Stimulated activated naive CD8-positive, alpha-beta T cell treated with anti-CD3 and anti-CD28 coated beads, Interleukin-15, amount 100 ng/mL, for 72 hours (primary cell): Measurements from ENCODE around the gene VKORC1.

Source experiments
- ATAC-seq: fragments of 150-1000 bp; cut with Tn5 transposase; 2 replicates; pipeline ENCODE4 v1.10.0; 2021; ENCODE audit warnings: mild to moderate bottlenecking, moderate library complexity
- DNase-seq, 2 donors: peaks; one replicate each; pipeline ENCODE4 v3.0.0; 2021 to 2022
- H3K27ac Mint-ChIP-seq, 2 donors: one replicate each; pipeline ENCODE4 v1.8.0; 2022; ENCODE audit warnings: mild to moderate bottlenecking in 2 of 2, mixed read lengths in 2 of 2, moderate library complexity in 2 of 2
- H3K27me3 Mint-ChIP-seq: one replicate; pipeline ENCODE4 v1.8.0; 2022; ENCODE audit warnings: mixed read lengths
- H3K4me1 Mint-ChIP-seq: one replicate; pipeline ENCODE4 v1.8.0; 2022; ENCODE audit warnings: mild to moderate bottlenecking, mixed read lengths
- H3K4me3 Mint-ChIP-seq, 2 donors: one replicate each; pipeline ENCODE4 v1.8.0; 2022; ENCODE audit warnings: mild to moderate bottlenecking in 2 of 2, mixed read lengths in 2 of 2, moderate library complexity in 1 of 2
- H3K9me3 Mint-ChIP-seq, 2 donors: one replicate each; pipeline ENCODE4 v1.8.0; 2022; ENCODE audit warnings: mixed read lengths in 2 of 2

Gene VKORC1

GRCh38 chr16:31133046-31133501 lies 38.5 kb upstream of the VKORC1 start:
- H3K9me3 Mint-ChIP-seq: no peaks in the 10 kb centered on the region
- H3K4me1 Mint-ChIP-seq: peaks cover 6% of the 10 kb centered on the region
- H3K27me3 Mint-ChIP-seq: no peaks in the 10 kb centered on the region
- no peak for ATAC-seq
- H3K27ac Mint-ChIP-seq: peak overlapping the region in 1 of 2 donors; percentile 36
- no peak overlapping the region for H3K4me3 Mint-ChIP-seq
- no peak for DNase-seq

GRCh38 chr16:31132303-31132979 lies 37.8 kb upstream of the VKORC1 start:
- no peak overlapping the region for H3K4me3 Mint-ChIP-seq
- no peaks in the 10 kb centered on the region for H3K9me3 Mint-ChIP-seq
- H3K27me3 Mint-ChIP-seq: no peaks in the 10 kb centered on the region
- DNase-seq (no peak), ATAC-seq (no peak)
- peak overlapping the region in 1 of 2 donors; percentile 78 for H3K27ac Mint-ChIP-seq
- peaks cover 6% of the 10 kb centered on the region for H3K4me1 Mint-ChIP-seq

- Mint-ChIP-seq H3K9me3 (no peaks in the 10 kb centered on the region), H3K27ac (peak overlapping the region in 1 of 2 donors; percentile 74), H3K4me1 (peaks cover 6% of the 10 kb centered on the region), H3K27me3 (no peaks in the 10 kb centered on the region), H3K4me3 (no peak overlapping the region)
- DNase-seq: no peak
- ATAC-seq: no peak
Measured at GRCh38 chr16:31131841-31132271, 37.3 kb upstream of the VKORC1 start.

- Mint-ChIP-seq H3K9me3 (no peaks in the 10 kb centered on the region), H3K27ac (no peak overlapping the region), H3K4me3 (no peak overlapping the region), H3K4me1 (peaks cover 6% of the 10 kb centered on the region), H3K27me3 (no peaks in the 10 kb centered on the region)
- no peak for ATAC-seq
- no peak for DNase-seq
Measured at GRCh38 chr16:31131416-31131815, 36.8 kb upstream of the VKORC1 start.

- no peaks in the 10 kb centered on the region for H3K27me3 Mint-ChIP-seq
- peak overlapping the region in 1 of 2 donors; percentile 59 for H3K27ac Mint-ChIP-seq
- no peak for DNase-seq
- ATAC-seq: no peak
- H3K4me3 Mint-ChIP-seq: no peak overlapping the region
- H3K4me1 Mint-ChIP-seq: peaks cover 6% of the 10 kb centered on the region
- no peaks in the 10 kb centered on the region for H3K9me3 Mint-ChIP-seq
Measured at GRCh38 chr16:31130899-31131298, 36.3 kb upstream of the VKORC1 start.

DNA sequence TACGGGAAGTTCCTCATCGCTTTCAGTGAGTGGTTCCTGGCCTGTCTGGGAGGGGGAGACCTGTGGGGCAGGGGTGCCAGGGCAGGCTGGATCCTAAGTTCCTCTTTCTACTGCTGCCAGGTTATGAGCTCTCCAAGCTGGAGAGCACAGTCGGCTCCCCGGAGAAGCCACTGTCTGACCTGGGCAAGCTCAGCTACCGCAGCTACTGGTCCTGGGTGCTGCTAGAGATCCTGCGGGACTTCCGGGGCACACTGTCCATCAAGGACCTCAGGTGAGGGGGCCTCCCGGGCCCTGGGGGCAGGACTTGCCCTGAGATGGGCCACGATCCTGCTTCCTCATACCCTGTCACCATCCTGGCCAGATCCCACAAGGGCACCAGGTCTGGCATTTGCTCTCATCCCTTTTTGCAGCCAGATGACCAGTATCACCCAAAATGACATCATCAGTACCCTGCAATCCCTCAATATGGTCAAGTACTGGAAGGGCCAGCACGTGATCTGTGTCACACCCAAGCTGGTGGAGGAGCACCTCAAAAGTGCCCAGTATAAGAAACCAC lies 35.8 kb upstream of the VKORC1 start:
- no peak for ATAC-seq
- DNase-seq: no peak
- peaks cover 6% of the 10 kb centered on the region for H3K4me1 Mint-ChIP-seq
- H3K27me3 Mint-ChIP-seq: no peaks in the 10 kb centered on the region
- no peak overlapping the region for H3K27ac Mint-ChIP-seq
- no peaks in the 10 kb centered on the region for H3K9me3 Mint-ChIP-seq
- no peak overlapping the region for H3K4me3 Mint-ChIP-seq

DNA sequence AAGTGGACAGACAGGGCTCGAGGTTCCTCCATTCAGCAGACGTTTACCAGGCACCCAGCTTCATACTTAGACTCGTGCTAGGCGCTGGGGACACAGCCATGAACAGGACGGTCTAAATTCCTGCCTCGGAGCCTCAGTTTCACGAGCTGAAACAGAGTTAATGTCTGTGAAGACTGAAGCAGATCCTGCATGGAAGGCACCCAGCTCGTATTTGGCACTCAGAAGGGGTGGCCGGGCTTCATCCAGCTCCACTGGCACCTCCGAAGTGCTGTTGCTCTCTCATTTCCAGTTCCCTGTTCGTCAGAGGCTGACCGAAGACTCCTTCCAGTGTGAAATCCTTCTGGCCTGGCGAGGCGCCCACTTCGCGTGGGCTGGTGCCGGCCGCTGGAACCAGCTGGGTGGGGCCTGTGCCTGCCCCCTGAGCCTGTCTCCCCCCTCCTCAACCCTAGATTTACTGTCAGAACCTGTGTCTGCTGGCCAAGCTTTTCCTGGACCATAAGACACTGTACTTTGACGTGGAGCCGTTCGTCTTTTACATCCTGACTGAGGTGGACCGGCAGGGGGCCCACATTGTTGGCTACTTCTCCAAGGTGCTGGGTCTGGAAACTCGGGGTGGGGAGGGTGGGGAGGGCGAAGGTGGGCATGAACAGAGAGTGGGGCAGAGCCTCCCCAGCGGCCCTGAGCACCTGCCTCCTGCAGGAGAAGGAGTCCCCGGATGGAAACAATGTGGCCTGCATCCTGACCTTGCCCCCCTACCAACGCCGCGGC lies 35.2 kb upstream of the VKORC1 start:
- Mint-ChIP-seq H3K27ac (no peak overlapping the region), H3K9me3 (no peaks in the 10 kb centered on the region), H3K27me3 (no peaks in the 10 kb centered on the region), H3K4me3 (no peak overlapping the region), H3K4me1 (peaks cover 6% of the 10 kb centered on the region)
- DNase-seq: no peak
- ATAC-seq: no peak

DNA sequence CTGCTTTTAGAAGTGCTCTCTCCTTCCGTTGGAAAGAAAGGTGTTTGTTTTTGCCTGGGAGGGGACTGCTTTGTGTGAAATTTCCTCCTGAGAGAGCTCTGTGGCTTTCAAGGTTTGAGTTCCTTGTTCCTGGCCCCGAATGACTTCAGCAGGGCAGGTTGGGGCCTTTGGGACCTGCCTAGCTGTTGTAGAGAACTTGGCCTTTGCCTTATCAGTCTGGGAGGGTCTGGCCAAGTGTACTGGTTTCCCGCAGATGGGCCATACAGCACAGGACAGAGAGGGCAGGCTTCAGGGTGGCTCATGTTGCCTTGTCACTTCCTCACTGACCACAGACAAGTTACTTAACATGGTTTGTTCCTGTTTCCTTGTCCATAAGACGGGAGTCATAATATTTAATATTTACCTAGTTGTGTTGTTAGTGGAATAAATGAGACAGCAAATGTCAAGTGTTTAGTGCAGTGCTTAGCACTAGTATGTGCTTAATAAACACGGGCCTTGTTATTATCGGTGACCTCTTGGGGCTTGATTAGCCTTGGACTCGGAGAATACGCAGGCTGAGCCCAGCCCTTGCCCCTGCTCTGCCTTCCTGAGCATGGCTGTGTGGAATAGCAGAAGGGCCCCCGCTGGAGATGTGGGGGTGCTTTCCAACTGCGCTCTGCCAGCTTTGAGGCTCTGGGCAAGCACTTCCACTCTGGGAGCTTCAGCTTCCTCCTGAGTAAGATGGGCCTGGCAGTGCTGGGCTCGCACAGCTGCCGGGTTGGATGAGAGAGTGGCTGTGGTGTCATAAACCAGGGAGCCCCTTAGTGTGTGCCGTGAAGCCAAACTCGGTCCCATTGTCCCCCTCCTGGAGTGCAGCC lies 34.3 kb upstream of the VKORC1 start:
- Mint-ChIP-seq H3K27ac (peak overlapping the region; percentile 6 to 27), H3K9me3 (no peaks in the 10 kb centered on the region), H3K27me3 (no peaks in the 10 kb centered on the region), H3K4me3 (no peak overlapping the region), H3K4me1 (peaks cover 6% of the 10 kb centered on the region)
- DNase-seq: no peak
- no peak for ATAC-seq

- peaks cover 6% of the 10 kb centered on the region for H3K4me1 Mint-ChIP-seq
- H3K27me3 Mint-ChIP-seq: no peaks in the 10 kb centered on the region
- DNase-seq (no peak), ATAC-seq (no peak)
- no peaks in the 10 kb centered on the region for H3K9me3 Mint-ChIP-seq
- no peak overlapping the region for H3K4me3 Mint-ChIP-seq
- peak overlapping the region in 1 of 2 donors; percentile 34 for H3K27ac Mint-ChIP-seq
Measured at GRCh38 chr16:31127182-31127581, 32.6 kb upstream of the VKORC1 start.

DNA sequence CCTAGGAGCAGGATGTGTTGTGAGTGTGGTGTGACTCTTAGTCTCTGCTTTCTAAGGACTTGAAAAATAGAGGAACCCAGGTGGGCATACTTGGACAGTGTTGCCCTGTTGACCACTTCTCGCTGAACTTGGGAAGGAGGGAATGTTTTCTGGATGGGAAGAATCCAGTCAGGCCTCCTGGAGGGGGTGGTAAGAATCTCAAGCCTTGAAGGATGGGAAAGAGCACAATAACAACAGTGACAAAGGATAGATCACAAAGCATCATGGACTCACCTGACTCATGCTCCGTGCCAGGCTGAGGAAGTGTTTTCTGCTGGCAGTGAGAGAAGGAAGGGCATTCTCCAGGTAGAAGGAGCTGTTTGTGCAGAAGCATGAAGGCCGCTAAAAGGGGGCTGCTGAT lies 31.2 kb upstream of the VKORC1 start:
- no peak for ATAC-seq
- Mint-ChIP-seq H3K27ac (peak overlapping the region in 1 of 2 donors; percentile 89), H3K9me3 (no peaks in the 10 kb centered on the region), H3K4me3 (no peak overlapping the region), H3K27me3 (no peaks in the 10 kb centered on the region), H3K4me1 (peaks cover 6% of the 10 kb centered on the region)
- DNase-seq: no peak

GRCh38 chr16:31120129-31120528 lies 25.5 kb upstream of the VKORC1 start:
- ATAC-seq (no peak), DNase-seq (no peak)
- no peak overlapping the region for H3K4me3 Mint-ChIP-seq
- peaks cover 31% of the 10 kb centered on the region for H3K4me1 Mint-ChIP-seq
- H3K27ac Mint-ChIP-seq: peak overlapping the region in 1 of 2 donors; percentile 64
- H3K27me3 Mint-ChIP-seq: no peaks in the 10 kb centered on the region
- H3K9me3 Mint-ChIP-seq: no peaks in the 10 kb centered on the region

- ATAC-seq: no peak
- H3K27ac Mint-ChIP-seq: peak overlapping the region; percentile 50 to 90
- peaks cover 44% of the 10 kb centered on the region for H3K4me1 Mint-ChIP-seq
- H3K4me3 Mint-ChIP-seq: peak overlapping the region; percentile 87 to 96
- H3K9me3 Mint-ChIP-seq: no peaks in the 10 kb centered on the region
- no peak for DNase-seq
- no peaks in the 10 kb centered on the region for H3K27me3 Mint-ChIP-seq
Measured at GRCh38 chr16:31118223-31119155, 23.9 kb upstream of the VKORC1 start.

DNA sequence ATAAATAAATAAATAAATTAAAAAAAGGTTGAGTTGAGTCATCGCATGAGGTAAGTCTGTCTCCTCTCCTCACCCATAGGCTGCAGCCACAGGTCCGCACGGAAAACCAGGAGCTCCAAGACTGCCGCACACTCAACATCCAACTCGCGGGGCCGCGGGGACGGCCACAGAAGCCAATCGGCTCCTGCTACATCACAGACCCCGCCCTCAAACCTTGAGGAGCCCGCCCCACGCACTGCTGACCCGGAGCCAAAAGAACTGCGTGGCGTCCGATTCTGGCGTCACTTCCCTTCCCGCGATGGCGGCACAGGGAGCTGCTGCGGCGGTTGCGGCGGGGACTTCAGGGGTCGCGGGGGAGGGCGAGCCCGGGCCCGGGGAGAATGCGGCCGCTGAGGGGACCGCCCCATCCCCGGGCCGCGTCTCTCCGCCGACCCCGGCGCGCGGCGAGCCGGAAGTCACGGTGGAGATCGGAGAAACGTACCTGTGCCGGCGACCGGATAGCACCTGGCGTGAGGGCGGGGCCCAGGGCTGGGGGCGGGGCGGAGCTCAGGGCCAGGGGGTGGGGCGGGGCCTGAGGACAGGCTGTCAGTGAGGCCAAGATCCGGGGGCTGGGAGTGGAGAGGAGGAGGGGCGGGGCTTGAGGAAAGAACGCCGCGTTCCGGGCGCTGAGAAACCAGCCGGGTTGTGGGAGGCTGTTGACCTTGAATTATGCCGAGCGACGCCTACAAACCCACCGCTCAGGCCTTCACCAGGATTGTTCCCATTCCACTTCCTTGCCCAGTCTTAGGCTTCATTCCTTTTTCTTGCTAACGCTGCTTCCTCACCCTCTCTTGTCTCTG lies 23.0 kb upstream of the VKORC1 start, which contains the start of gene KAT8:
TSS of gene KAT8 (plus strand) at position 281 of the 839 bp plus-strand sequence. CDS start at position 299, 18 bp downstream.
- ATAC-seq (peak; percentile 96), DNase-seq (peak; percentile 98)
- H3K27ac Mint-ChIP-seq: peak within 1 kb of the TSS; percentile 74 to 92
- no peaks in the 10 kb centered on the region for H3K9me3 Mint-ChIP-seq
- H3K27me3 Mint-ChIP-seq: no peaks in the 10 kb centered on the region
- peaks cover 50% of the 10 kb centered on the region for H3K4me1 Mint-ChIP-seq
- peak within 1 kb of the TSS; percentile 87 to 96 for H3K4me3 Mint-ChIP-seq

- Mint-ChIP-seq H3K27ac (no peak overlapping the region), H3K9me3 (no peaks in the 10 kb centered on the region), H3K4me1 (peaks cover 69% of the 10 kb centered on the region), H3K4me3 (no peak overlapping the region), H3K27me3 (no peaks in the 10 kb centered on the region)
- no peak for ATAC-seq
- DNase-seq: no peak
Measured at GRCh38 chr16:31114468-31114867, 19.9 kb upstream of the VKORC1 start.
